SHP77 treated with DMSO at 0.1 percent for 48 hours (cell line): Measurements from ENCODE around the gene RBP3.

Source experiments
- DNase-seq: peaks from one replicate; lab custom pipeline; 2025; lab: John Stamatoyannopoulos, UW

The RBP3 gene

DNA sequence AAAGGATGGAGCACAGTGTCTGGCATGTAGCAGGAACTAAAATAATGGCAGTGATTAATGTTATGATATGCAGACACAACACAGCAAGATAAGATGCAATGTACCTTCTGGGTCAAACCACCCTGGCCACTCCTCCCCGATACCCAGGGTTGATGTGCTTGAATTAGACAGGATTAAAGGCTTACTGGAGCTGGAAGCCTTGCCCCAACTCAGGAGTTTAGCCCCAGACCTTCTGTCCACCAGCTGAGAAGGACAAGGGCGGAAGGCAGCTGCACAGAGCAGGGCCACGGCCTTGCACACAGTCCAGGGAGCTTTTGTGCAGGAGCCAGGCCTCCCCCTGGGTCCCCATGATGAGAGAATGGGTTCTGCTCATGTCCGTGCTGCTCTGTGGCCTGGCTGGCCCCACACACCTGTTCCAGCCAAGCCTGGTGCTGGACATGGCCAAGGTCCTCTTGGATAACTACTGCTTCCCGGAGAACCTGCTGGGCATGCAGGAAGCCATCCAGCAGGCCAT lies at the start of gene RBP3:
Gene RBP3 (plus strand): TSS at position 226 of the 514 bp plus-strand sequence. CDS start 122 bp downstream, at position 348.
- DNase-seq = no peak

- no peak for DNase-seq
Measured at GRCh38 chr10:47298715-47299114, 49.4 kb upstream of the RBP3 start.

GRCh38 chr10:47299611-47300428 lies 48.3 kb upstream of the RBP3 start, which contains the start of gene GDF10:
Gene GDF10 (plus strand): TSS chr10:47300197. CDS start chr10:47300652, 455 bp downstream.
- no peak for DNase-seq

GRCh38 chr10:47300429-47300931 lies 47.7 kb upstream of the RBP3 start:
- DNase-seq = no peak

DNA sequence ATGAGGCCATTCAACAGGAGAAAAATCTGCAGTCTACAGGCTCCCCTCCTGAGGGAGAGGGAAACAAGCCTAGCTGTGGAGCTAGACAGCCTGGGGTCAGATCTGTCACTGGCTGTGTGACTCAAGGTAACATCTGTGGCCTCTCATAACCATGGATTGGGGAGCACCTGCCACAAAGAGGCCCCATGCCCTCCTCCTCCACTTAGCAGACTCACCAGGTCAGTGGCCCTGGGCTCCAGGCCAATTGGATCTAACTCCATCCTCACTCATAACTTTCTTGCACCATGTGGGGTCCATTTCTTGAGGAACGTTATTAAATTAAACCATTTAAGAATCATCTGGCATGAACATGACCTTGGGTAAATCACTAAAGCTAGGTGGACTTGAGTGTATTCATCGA lies 46.3 kb upstream of the RBP3 start:
- no peak for DNase-seq

GRCh38 chr10:47303105-47303504 lies 45.1 kb upstream of the RBP3 start:
- DNase-seq = no peak

- no peak for DNase-seq
Measured at GRCh38 chr10:47303866-47304265, 44.3 kb upstream of the RBP3 start.

GRCh38 chr10:47305566-47305965 lies 42.6 kb upstream of the RBP3 start:
- no peak for DNase-seq

- no peak for DNase-seq
Measured at GRCh38 chr10:47306387-47307210, 41.6 kb upstream of the RBP3 start.

DNA sequence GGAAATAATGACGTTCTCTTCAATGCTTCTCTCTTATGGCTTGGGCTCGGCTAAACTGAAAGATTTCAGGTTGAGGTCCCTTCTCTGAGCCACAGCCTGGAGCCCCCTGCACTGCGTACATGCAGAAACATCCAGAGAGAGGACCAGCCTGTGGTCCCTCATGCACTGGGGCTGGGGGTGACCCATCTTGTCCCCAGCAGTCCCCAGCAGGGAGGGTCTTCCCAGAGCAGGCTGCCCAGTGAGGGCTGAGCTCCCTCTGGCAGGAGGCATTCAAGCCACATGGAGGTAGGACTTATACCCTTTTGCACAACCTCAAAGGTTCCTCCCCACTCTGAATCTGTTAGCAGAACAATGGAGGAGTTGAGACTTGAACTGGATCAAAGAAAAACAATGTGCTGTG lies 40.8 kb upstream of the RBP3 start:
- DNase-seq = no peak

DNA sequence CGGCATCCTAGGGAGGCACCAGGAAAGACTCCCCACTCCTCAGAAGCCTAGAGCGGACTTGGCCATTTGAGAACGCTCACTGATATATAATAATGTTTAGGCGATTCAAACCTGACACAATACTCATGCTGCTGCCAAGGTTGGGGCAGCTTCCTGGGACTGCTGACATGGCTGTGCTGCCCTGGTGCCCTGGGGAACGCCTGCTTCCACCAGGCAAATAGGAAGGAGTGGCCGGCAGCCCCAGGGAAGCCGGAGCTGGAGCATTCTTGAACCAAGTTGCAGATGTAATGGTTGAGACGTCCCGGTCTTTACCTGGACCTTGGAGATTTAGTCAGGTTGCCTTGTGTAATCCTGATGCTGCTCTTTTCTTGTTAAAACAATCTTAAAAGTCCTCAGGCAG lies 39.4 kb upstream of the RBP3 start:
- DNase-seq = no peak

DNA sequence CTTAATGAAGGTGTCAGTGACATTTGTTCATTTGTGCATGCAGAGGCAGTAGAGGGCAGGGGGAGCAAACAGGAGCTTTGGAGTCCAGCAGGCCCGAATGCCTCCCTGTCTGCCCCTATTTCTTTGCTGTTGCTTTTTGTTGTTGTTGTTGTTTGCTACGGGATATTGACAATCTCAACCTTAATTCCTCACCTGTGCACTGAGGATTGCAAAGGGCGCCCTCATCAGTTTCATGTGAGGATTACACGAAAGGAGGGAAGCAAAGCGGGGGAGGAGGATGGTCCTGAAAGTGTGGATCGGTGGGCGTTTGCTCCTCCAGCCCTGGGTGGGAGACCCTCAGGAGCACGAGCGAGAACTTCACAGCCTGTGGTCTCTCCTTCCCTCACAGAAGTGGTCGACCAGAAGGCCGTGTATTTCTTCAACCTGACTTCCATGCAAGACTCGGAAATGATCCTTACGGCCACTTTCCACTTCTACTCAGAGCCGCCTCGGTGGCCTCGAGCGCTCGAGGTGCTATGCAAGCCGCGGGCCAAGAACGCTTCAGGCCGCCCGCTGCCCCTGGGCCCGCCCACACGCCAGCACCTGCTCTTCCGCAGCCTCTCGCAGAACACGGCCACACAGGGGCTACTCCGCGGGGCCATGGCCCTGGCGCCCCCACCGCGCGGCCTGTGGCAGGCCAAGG lies 38.6 kb upstream of the RBP3 start:
- no peak for DNase-seq

DNA sequence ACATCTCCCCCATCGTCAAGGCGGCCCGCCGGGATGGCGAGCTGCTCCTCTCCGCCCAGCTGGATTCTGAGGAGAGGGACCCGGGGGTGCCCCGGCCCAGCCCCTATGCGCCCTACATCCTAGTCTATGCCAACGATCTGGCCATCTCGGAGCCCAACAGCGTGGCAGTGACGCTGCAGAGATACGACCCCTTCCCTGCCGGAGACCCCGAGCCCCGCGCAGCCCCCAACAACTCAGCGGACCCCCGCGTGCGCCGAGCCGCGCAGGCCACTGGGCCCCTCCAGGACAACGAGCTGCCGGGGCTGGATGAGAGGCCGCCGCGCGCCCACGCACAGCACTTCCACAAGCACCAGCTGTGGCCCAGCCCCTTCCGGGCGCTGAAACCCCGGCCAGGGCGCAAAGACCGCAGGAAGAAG lies 38.1 kb upstream of the RBP3 start:
- DNase-seq = no peak

- no peak for DNase-seq
Measured at GRCh38 chr10:47311193-47311931, 36.8 kb upstream of the RBP3 start.

GRCh38 chr10:47311932-47312662 lies 36.1 kb upstream of the RBP3 start:
- DNase-seq = no peak

- DNase-seq = no peak
Measured at GRCh38 chr10:47312663-47312995, 35.5 kb upstream of the RBP3 start.

DNA sequence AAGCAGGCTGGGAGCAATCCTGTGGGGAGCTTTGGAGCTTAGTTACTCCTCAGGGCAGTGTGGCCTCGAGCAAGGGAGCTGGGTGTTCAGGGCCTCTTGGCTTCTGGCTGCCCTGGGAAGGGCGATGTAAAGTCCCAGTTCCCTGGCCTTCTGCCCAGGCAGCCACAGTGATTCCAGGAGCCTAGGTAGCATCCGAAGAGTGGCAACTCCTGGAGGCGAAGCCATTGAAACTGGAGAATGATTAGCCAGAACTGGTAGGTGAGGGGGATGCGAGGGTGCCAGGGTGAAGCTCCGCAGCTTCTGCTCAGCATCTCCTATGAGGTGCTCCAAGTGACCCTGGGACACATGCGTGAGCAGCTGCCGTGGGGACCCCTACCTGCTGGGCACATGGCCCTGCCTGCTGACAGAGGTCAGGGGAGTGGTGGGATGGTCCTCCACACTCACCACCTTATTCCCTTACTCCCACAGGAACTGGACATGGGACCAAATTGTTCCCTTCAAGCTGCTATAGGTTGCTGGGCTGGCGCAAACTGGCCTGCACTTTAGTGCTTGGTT lies 33.7 kb upstream of the RBP3 start:
- DNase-seq = no peak

DNA sequence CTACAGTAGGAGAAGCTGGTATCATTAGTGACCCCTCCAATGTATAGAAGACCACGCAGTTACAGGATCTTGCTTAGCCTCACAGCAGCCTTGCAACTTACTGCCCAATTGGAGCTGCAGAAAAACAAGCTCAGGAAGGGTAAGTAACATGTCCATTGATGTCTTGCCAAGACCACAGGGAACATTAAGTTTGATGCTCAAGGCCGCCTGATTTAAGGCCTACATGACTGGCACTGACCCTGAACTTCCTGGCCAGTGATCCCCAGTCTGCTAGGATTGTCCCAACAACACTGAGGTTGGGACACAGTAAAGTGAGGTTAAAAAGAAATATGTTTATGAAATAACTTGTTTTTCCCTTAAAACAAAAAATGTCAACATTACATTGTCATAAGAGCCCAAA lies 32.7 kb upstream of the RBP3 start:
- no peak for DNase-seq

DNA sequence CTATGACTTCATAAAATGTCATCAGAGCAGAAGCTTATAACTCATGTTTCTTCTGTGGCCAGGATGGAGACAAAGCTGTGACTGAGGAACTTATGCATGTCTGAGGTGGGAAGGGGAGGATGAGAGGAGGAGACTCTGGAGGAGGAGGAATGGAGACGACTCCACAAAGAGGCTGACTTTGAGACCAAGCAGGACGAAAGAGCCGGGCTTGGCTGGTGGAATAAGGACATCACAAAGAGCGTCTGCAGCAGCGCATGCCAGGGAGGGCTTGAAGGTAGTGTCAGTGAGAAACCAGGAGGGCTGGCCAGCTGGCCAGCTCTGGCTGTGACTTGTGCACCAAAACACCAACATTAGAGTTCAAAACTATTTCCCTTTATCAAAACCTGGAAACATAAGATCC lies 32.0 kb upstream of the RBP3 start:
- DNase-seq = no peak

DNA sequence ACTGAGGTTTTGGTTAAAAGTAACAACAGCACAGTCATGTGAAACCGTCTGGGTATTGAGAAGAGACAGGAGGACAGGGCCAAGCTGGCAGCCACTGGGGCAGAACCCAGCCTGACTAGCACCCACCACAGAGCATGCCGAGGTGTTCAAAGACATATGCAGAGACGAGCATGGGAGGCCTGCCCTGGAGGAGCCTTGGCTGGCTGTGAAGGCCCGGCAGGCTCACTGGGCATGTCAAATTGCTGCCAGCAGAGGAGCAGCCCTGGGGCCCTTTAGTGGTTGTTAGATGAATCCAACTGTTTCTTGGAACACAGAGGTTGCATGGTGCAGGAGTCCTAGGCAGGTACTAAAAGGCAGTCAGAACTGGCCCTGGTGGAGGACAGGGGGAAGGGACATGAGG lies 30.9 kb upstream of the RBP3 start:
- no peak for DNase-seq

- no peak for DNase-seq
Measured at GRCh38 chr10:47318706-47319105, 29.5 kb upstream of the RBP3 start.
